Adrenal gland (tissue), 12 donors: ENCODE data around the gene GPLD1. TPM values are rescaled to one million over a fixed set of nuclear protein-coding genes. Genes with fewer than 3 reads are reported as not detected.
"Not testable (repeated sequence)": the region's sequence is repeated elsewhere in the genome, so short reads cannot be mapped to it uniquely, and the experiment has no call there.

Source experiments
- DNase-seq, 7 donors: peaks; one replicate each; pipeline ENCODE4 v3.0.0-alpha.2; 2019 to 2020
- H3K27ac ChIP-seq, 5 donors: fragments of 200-600 bp; sonication (generic) in 4 of 5; 1 replicate in 3 of 5; 2 replicates in 2 of 5; pipeline versions ENCODE4 v1.5.1 to v1.8.0; 2016 to 2020; ENCODE audit warnings: mild to moderate bottlenecking in 1 of 5
- H3K27me3 ChIP-seq: fragments of 200-600 bp; 2 replicates; pipeline ENCODE4 v1.8.0; 2021
- H3K36me3 ChIP-seq, 2 donors: fragments of 200-600 bp; replicated peaks in 1 of 2; 1 replicate in 1 of 2; 2 replicates in 1 of 2; pipeline versions ENCODE4 v1.5.1 to v1.8.0; 2018 to 2022
- H3K4me1 ChIP-seq, 2 donors: fragments of 200-600 bp; replicated peaks in 1 of 2; 1 replicate in 1 of 2; 2 replicates in 1 of 2; pipeline versions ENCODE4 v1.5.1 to v1.8.0; 2018 to 2021
- H3K4me3 ChIP-seq, 4 donors: fragments of 200-600 bp; sonication (generic) in 3 of 4; one replicate each; pipeline ENCODE4 v1.5.1; 2016 to 2018
- H3K9me3 ChIP-seq, 3 donors: fragments of 200-600 bp; sonication (generic) in 1 of 3; replicated peaks in 1 of 3; 1 replicate in 2 of 3; 2 replicates in 1 of 3; pipeline versions ENCODE4 v1.5.1 to v1.8.0; 2016 to 2021
- CTCF ChIP-seq, 6 experiments: fragments of 450-650 bp in 4 of 6; fragments of 200-600 bp in 2 of 6; sonication (generic) in 1 of 6; IDR thresholded peaks; 1 replicate in 5 of 6; 2 replicates in 1 of 6; pipeline versions ENCODE4 v1.5.1 to v1.8.0; 2016 to 2021; ENCODE audit warnings: antibody characterized with exemption in 6 of 6, mild to moderate bottlenecking in 2 of 6, moderate library complexity in 1 of 6
- POLR2A ChIP-seq, 2 donors: fragments of 450-650 bp; IDR thresholded peaks; one replicate each; pipeline ENCODE4 v1.6.1; 2017; ENCODE audit warnings: antibody characterized with exemption in 2 of 2, mild to moderate bottlenecking in 2 of 2, moderate library complexity in 1 of 2
- WGBS, 4 donors: extraction: QIAGEN DNeasy Blood & Tissue Kit in 2 of 4; methylation state at CpG; one replicate each; pipeline versions ENCODE4 v1.1.5 to v1.1.7; 2013 to 2017; 5-methylcytosine and 5-hydroxymethylcytosine counted together
- intact Hi-C, 2 donors: fragments of 100-400 bp; cut with DNase I; formaldehyde crosslinking; loops; one replicate each; pipeline versions ENCODE4 v1.14.1 to v1.15.0; 2022 to 2023
- polyA plus RNA-seq, 3 donors: library from polyadenylated mRNA; stranded (reverse); fragments of 200-250 nt in 2 of 3; fragments of 350-450 nt in 1 of 3; fragmentation: Illumina TruSeq in 1 of 3; extraction: RNeasy Lipid Tissue Mini Kit (QIAGEN cat#74804) in 1 of 3; gene quantifications; one replicate each; pipeline ENCODE4 v1.2.3, GENCODE V29; 2013 to 2014
- total RNA-seq, 9 donors: library from RNA; depleted of rRNA in 4 of 9; stranded (reverse); fragments of >200 nt in 4 of 9; fragments of 120-200 nt in 1 of 9; fragmentation: NEBNext Ultra II Directional in 1 of 9; extraction: Animal tissue kit (Norgen Biotek cat#: 25700) in 1 of 9; gene quantifications; one replicate each; pipeline versions ENCODE4 v1.1.0 to v1.2.4, GENCODE V29; 2013 to 2023
- donor health status: healthy with polysubstance abuse.
- donor health status: Bipolar disorder and iron deficiency.
- donor health status: DM: yes; HTN: yes; CAD: no.
- donor health status: DM: no; HTN: no; CAD: no.
- donor health status: DM: no; HTN: no; CAD: no.
- donor health status: DM: yes; HTN: yes; CAD: no.

The GPLD1 gene
- total and polyA plus RNA-seq, 12 donors, result 0.34 to 1.8 (median 0.98) TPM

DNA sequence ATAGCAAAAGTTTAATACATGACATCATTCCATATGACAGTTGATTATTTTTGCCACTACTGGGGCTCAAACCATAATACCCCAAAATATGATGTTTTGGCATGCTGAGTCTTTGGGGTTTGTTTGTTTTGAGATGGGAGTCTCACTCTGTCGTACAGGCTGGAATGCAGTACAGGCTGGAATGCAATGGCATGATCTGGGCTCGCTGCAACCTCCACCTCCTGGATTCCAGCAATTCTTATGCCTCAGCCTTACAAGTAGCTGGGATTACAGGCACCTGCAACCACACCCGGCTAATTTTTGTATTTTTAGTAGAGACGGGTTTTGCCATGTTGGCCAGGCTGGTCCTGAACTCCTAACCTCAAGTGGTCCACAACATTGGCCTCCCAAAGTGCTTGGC is 87.9 kb downstream of the GPLD1 start:
- H3K27ac ChIP-seq, result no peak overlapping the region
- H3K27me3 ChIP-seq, result peaks cover 4% of the 10 kb centered on the region
- H3K36me3 ChIP-seq, result peaks cover 0 to under 1% of the 10 kb centered on the region in 2 donors
- WGBS, 4 donors, result 63 to 75% (median 66%) methylated on average over 3 to 4 of the region's 4 CpGs
- no peak overlapping the region for H3K4me3 ChIP-seq
- no peak for DNase-seq
- TF ChIP-seq CTCF (IDR thresholded peaks at IDR 0.05), result no peak
- no peak for TF ChIP-seq POLR2A (IDR thresholded peaks at IDR 0.05)
- intact Hi-C loops, result no loop called here
- peaks cover 8 to 18% of the 10 kb centered on the region in 2 donors for H3K4me1 ChIP-seq
- H3K9me3 ChIP-seq, result no peaks in the 10 kb centered on the region

- DNase-seq, H3K4me3 ChIP-seq, intact Hi-C loops, H3K36me3 ChIP-seq, H3K9me3 ChIP-seq, H3K27ac ChIP-seq, H3K27me3 ChIP-seq: not testable (repeated sequence)
- WGBS, 4 donors, result 15 to 19% (median 17%) methylated on average over 16 to 17 of the region's 17 CpGs
- peaks cover 8 to 18% of the 10 kb centered on the region in 2 donors for H3K4me1 ChIP-seq
These were observed 89.0 kb downstream of the GPLD1 start for GRCh38 chr6:24400045-24401039.

DNA sequence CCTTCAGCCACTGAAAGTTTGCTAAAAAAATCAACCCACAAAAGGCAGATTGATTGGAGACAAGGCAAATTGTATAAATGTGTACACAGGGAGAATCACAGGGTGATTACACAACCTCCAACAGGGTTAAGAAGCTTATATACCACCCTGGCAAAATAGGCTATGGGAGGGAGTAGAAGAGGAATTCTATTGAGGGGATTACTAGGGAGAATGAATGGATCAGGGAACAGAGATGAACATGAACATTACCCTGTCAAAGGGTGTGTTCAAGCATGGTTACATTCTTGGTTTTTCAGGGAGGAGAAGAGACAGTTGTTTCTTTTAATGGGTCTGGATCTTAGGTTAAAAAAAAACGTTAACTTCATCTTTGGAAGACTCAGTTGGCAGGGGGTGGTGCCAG is 91.7 kb downstream of the GPLD1 start:
- Histone ChIP-seq H3K27me3 (peaks cover 8% of the 10 kb centered on the region), H3K27ac (no peak overlapping the region), H3K9me3 (no peaks in the 10 kb centered on the region), H3K36me3 (no peaks in the 10 kb centered on the region), H3K4me3 (no peak overlapping the region), H3K4me1 (peaks cover 0 to 3% of the 10 kb centered on the region in 2 donors)
- TF ChIP-seq CTCF (IDR thresholded peaks at IDR 0.05) (no peak), POLR2A (IDR thresholded peaks at IDR 0.05) (no peak)
- no peak for DNase-seq
- intact Hi-C loops, result loop anchor here in 1 of 2 donors (10.0 kb wide), 1 partner anchor 113 kb away; no protein-coding TSS in a partner anchor
- 32 to 74% (median 46%) methylated on average over 1 of the region's 1 CpG for WGBS, 4 donors

- no peak for DNase-seq
- peaks cover 8% of the 10 kb centered on the region for H3K27me3 ChIP-seq
- intact Hi-C loops, result loop anchor here in 1 of 2 donors (10.0 kb wide), 1 partner anchor 112 kb away; no protein-coding TSS in a partner anchor
- no peaks in the 10 kb centered on the region for H3K9me3 ChIP-seq
- H3K4me1 ChIP-seq, result no peaks in the 10 kb centered on the region
- TF ChIP-seq POLR2A (IDR thresholded peaks at IDR 0.05), result no peak
- no peak for TF ChIP-seq CTCF (IDR thresholded peaks at IDR 0.05)
- no peaks in the 10 kb centered on the region for H3K36me3 ChIP-seq
- no peak overlapping the region for H3K27ac ChIP-seq
- H3K4me3 ChIP-seq, result no peak overlapping the region
- 67 to 87% (median 79%) methylated on average over 1 of the region's 1 CpG for WGBS, 4 donors
These were observed 92.6 kb downstream of the GPLD1 start for GRCh38 chr6:24396824-24397223.
